A673 (cell line): ENCODE results near the gene PXDN. TPM values are rescaled to one million over a fixed set of nuclear protein-coding genes. Genes with fewer than 3 reads are reported as not detected.

ENCODE experiments used
- BruUV-seq: library from RNA; stranded (reverse); fragments of 400-500 nt; replicated peaks from 2 replicates; lab custom pipeline; 2021; lab: Mats Ljungman, UMichigan
- CTCF ChIA-PET: fragments of 300-600 bp; sonication (Branson Sonifier 250); formaldehyde crosslinking; loops from one replicate; lab custom pipeline; 2022; ENCODE audit warnings: antibody characterized with exemption; lab: Charles Lee
- POLR2A ChIA-PET: fragments of 300-600 bp; sonication (Branson Sonifier 250); formaldehyde crosslinking; loops from one replicate; lab custom pipeline; 2022; ENCODE audit warnings: antibody characterized with exemption; ENCODE audit not compliant: low non-redundant PET; lab: Charles Lee
- DNase-seq: peaks from one replicate; pipeline ENCODE4 v3.0.0-alpha.2; 2015; ENCODE audit warnings: low spot score
- H3K27ac ChIP-seq: fragments of 200-600 bp; sonication (generic); 2 replicates; pipeline ENCODE4 v1.5.1; 2016; ENCODE audit warnings: mixed run types, low read depth, mild to moderate bottlenecking, mixed read lengths, antibody characterized with exemption, low read length; ENCODE audit not compliant: poor library complexity, severe bottlenecking
- H3K27me3 ChIP-seq: fragments of 200-600 bp; sonication (generic); replicated peaks from 2 replicates; pipeline ENCODE4 v1.6.1; 2017; ENCODE audit warnings: mixed run types, low read depth, mild to moderate bottlenecking, mixed read lengths, antibody characterized with exemption, low read length; ENCODE audit not compliant: insufficient read depth, poor library complexity
- H3K36me3 ChIP-seq: fragments of 200-600 bp; sonication (generic); 2 replicates; pipeline ENCODE4 v1.6.1; 2016; ENCODE audit warnings: mixed run types, mild to moderate bottlenecking, mixed read lengths, antibody characterized with exemption, low read length; ENCODE audit not compliant: insufficient read depth, poor library complexity, severe bottlenecking
- H3K4me1 ChIP-seq: fragments of 200-600 bp; sonication (generic); 2 replicates; pipeline ENCODE4 v1.6.1; 2017; ENCODE audit warnings: mixed run types, mild to moderate bottlenecking, mixed read lengths, antibody characterized with exemption, low read length; ENCODE audit not compliant: insufficient read depth, poor library complexity, severe bottlenecking
- H3K4me3 ChIP-seq: fragments of 200-600 bp; sonication (generic); 2 replicates; pipeline ENCODE4 v1.5.1; 2016; ENCODE audit warnings: low read depth, mixed run types, mild to moderate bottlenecking, mixed read lengths, low read length; ENCODE audit not compliant: poor library complexity, severe bottlenecking
- H3K9me3 ChIP-seq: fragments of 200-600 bp; sonication (generic); 2 replicates; pipeline ENCODE4 v1.6.1; 2016; ENCODE audit warnings: mixed run types, low read depth, mild to moderate bottlenecking, mixed read lengths, antibody characterized with exemption, low read length; ENCODE audit not compliant: poor library complexity, severe bottlenecking
- EZH2 ChIP-seq: fragments of 200-600 bp; sonication (generic); IDR thresholded peaks from 2 replicates; pipeline ENCODE4 v1.6.1; 2017; ENCODE audit warnings: borderline replicate concordance, low read depth, mild to moderate bottlenecking, mixed read lengths, antibody characterized with exemption, low read length; ENCODE audit not compliant: poor library complexity, severe bottlenecking
- intact Hi-C: fragments of 100-400 bp; cut with micrococcal nuclease; formaldehyde crosslinking; loops from one replicate; pipeline ENCODE4 v1.10.0; 2022; ENCODE audit not compliant: unreplicated experiment
- total RNA-seq: library from RNA; stranded (reverse); gene quantifications from 2 replicates; pipeline ENCODE4 v1.2.3, GENCODE V29; 2021
- TF ChIP-seq, protein P1 (sequence below): fragments of 300-800, 200-600 bp; sonication (generic); conservative IDR thresholded peaks from 2 replicates; pipeline ENCODE4 v1.5.1; 2017; ENCODE audit warnings: low read depth, mild to moderate bottlenecking, antibody characterized with exemption, low read length, moderate library complexity, mixed read lengths

PXDN gene
- total RNA-seq, 1 experiment from 2014 or later = 162 TPM

DNA sequence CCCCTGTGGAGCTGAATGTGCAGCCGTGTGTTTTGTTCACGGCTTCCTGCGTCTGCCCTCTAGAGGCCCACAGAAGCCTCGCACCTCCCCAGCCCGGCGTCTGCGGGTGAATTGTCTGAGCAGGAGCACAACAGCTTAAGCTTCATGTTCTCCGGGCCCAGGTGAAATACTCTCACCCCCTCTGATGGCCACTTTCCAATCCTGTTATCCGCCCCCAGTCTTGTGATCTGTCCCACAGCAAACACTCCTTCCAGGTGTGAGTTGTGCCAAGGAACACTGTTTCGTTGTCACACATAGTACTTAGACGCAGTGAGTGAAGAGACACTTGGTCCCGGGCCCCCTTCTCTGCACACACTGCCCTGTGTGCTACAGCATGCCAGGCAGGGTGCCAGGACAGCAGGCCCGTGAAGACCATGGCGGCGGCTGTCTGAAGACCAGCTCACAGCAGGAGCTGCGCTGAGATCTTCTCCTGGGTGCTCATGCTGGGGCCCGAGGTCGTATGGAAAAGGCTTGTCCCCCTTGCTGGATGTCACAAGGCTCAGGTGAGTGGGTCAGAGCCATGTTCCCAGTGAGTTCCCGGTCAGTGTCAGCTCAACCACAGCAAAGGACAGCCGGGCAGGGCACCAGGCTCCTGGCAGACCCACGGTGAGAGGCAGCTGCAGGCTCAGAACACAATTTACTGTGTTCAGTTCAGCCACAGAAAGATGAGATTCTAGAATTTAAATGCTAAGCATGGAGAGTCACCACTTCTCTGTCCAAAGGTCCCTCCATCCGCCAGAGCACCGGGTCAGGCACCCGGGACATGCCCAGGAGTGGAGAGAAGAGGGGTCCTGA lies 6.8 kb upstream of the PXDN start:
- Histone ChIP-seq H3K27ac (no peak overlapping the region), H3K4me1 (no peaks in the 10 kb centered on the region), H3K36me3 (no peaks in the 10 kb centered on the region), H3K27me3 (no peaks in the 10 kb centered on the region), H3K4me3 (no peak overlapping the region), H3K9me3 (peaks cover 12% of the 10 kb centered on the region)
- TF ChIP-seq EZH2 = no peak
- TF ChIP-seq, protein P1, sequence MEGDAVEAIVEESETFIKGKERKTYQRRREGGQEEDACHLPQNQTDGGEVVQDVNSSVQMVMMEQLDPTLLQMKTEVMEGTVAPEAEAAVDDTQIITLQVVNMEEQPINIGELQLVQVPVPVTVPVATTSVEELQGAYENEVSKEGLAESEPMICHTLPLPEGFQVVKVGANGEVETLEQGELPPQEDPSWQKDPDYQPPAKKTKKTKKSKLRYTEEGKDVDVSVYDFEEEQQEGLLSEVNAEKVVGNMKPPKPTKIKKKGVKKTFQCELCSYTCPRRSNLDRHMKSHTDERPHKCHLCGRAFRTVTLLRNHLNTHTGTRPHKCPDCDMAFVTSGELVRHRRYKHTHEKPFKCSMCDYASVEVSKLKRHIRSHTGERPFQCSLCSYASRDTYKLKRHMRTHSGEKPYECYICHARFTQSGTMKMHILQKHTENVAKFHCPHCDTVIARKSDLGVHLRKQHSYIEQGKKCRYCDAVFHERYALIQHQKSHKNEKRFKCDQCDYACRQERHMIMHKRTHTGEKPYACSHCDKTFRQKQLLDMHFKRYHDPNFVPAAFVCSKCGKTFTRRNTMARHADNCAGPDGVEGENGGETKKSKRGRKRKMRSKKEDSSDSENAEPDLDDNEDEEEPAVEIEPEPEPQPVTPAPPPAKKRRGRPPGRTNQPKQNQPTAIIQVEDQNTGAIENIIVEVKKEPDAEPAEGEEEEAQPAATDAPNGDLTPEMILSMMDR = peak; percentile 89
- ChIA-PET CTCF (interaction anchor here (0.6 to 1.1 kb wide), 5 partner anchors 9 to 159 kb away, joined by 3 to 5 read pairs (median 4); no protein-coding TSS in a partner anchor), POLR2A (interaction anchor here (0.8 kb wide), 1 partner anchor 37 kb away, joined by 4 read pairs; no protein-coding TSS in a partner anchor)
- intact Hi-C loops = loop anchor here (5.0 kb wide), 1 partner anchor 61 kb away; no protein-coding TSS in a partner anchor
- BruUV-seq = no TSS peak
- DNase-seq = peak; percentile 87

DNA sequence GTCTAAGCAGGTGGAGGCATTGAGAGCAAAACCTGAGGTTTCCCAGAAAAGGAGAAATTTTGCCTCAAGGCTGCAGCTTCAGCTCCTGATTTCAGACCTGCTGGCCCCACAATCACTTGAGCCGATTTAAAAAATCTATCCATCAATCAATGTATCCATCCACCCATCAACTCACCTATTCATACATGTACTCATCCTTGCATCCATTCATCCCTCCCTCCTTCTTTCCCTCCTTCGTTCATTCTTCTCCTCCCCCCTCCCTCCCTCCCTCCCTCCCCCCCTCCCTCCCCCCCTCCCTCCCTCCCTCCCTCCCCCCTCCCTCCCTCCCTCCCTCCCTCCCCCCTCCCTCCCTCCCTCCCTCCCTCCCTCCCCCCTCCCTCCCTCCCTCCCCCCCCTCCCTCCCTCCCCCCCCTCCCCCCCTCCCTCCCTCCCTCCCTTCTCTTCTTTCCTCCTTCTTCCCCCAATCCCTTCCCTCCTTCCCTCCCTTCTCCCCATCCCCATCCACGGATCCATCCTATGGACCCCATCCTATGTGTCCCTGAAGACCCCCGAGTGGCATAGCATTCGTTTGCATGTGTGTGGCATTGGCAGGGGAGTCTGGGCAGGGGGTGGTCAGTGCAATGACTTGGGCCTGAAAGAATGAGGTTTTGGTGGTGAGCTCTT lies 6.1 kb upstream of the PXDN start:
- ChIA-PET POLR2A (no interaction called here), CTCF (interaction anchor here (0.6 to 1.1 kb wide), 5 partner anchors 8 to 158 kb away, joined by 3 to 5 read pairs (median 4); no protein-coding TSS in a partner anchor)
- no peaks in the 10 kb centered on the region for H3K4me1 ChIP-seq
- no peak overlapping the region for H3K4me3 ChIP-seq
- no peaks in the 10 kb centered on the region for H3K36me3 ChIP-seq
- no peak for DNase-seq
- intact Hi-C loops = loop anchor here (5.0 kb wide), 1 partner anchor 62 kb away; no protein-coding TSS in a partner anchor
- no TSS peak for BruUV-seq
- no peak for TF ChIP-seq EZH2
- TF ChIP-seq, protein P1 = no peak
- peaks cover 12% of the 10 kb centered on the region for H3K9me3 ChIP-seq
- H3K27ac ChIP-seq = no peak overlapping the region
- H3K27me3 ChIP-seq = no peaks in the 10 kb centered on the region

DNA sequence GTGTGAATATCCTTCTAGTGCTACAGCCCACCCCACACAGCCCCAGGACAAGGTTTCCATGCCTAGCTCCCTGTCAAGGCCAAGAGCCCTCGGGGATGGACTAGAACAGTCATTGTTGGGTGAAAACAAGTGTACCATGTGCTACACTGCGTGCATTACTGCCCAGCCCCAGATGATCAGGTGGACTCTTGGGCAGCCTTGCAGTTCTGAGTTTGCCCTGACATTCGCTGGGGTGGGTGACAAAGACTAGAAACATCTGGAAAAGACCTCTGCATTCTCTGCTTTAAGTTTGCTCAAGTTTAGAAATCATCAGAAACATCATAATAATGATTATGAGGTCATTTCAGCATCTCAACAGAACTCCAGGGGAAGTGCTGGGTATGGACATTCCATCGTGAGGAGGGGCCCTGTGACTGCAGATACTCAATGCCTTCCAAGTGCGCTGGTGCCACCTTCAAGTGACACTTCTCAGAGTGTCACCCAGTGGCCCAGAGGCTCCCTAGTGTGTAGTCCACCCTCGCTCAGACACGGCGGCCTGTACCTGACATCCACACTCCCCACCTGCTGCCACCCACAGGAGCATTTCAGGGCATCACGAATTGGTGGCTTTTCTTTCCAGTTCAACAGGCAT lies 5.3 kb upstream of the PXDN start:
- ChIA-PET CTCF (no interaction called here), POLR2A (no interaction called here)
- intact Hi-C loops = loop anchor here (5.0 kb wide), 1 partner anchor 63 kb away; no protein-coding TSS in a partner anchor
- BruUV-seq = no TSS peak
- Histone ChIP-seq H3K27me3 (no peaks in the 10 kb centered on the region), H3K36me3 (no peaks in the 10 kb centered on the region), H3K27ac (no peak overlapping the region), H3K4me3 (no peak overlapping the region), H3K9me3 (peaks cover 8% of the 10 kb centered on the region), H3K4me1 (no peaks in the 10 kb centered on the region)
- DNase-seq = no peak
- TF ChIP-seq, protein P1 = no peak
- no peak for TF ChIP-seq EZH2
